Measurements from ENCODE around the gene ST8SIA5.
"Not testable (repeated sequence)": the region's sequence is repeated elsewhere in the genome, so short reads cannot be mapped to it uniquely, and the experiment has no call there.

ST8SIA5 gene

DNA sequence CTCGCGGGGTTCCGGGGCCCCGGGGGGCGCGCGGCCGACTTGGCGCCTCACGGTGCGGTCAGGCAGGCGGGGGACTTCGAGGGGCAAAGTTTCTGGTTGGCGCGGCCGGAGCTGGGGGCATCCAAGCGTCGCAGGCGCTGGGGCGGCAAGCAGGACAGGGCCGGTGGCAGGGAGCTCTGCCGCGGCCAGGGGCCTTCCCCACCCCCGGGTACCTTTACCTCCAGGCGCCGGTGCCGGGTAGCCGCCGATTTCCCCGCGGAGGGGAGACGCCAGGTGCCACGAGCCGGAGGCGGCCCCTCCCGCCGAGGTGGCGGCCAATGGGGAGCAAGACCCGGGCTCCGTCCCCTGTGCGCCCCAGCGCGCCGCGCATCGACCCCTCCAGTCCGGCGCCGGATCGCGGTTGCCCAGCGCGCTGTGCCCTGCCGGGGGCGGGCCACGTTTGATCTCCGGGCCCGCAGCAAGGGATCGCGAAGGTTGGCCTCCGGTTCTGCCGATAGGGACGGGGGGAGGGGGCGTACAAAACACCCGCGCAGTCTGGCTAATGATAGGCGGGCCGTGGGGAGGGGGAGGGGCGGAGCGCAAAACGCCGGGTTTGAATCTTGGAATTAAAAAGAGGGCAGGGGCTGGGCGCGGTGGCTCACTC, at the start of gene ST8SIA5:
Gene ST8SIA5 (minus strand): TSS at position 495 of the 643 bp plus-strand sequence. CDS start 545 bp downstream, outside the sequence.
- DNase-seq (ENCODE audit: low read depth in 2 of 2) = no peak

DNA sequence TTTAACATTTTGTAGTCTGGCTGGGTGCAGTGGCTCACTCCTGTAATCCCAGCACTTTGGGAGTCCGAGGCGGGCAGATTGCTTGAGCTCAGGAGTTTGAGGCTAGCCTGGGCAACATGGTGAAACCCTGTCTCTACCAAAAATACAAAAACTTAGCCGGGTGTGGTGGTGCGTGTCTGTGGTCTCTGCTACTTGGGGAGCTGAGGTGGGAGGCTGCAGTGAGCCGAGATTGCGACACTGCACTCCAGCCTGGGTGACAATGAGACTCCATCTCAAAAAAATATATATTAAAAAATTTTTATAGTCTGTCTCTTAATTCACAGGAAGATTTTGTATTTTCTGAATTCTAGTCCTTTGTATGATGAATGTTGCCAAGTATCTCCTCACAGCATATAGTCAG, 39.1 kb upstream of the ST8SIA5 start:
- DNase-seq (ENCODE audit: low read depth in 2 of 2) = not testable (repeated sequence)

- DNase-seq (ENCODE audit: low read depth in 2 of 2) = no peak
Observed at GRCh38 chr18:46794607-46795006, 37.8 kb upstream of the ST8SIA5 start.

DNA sequence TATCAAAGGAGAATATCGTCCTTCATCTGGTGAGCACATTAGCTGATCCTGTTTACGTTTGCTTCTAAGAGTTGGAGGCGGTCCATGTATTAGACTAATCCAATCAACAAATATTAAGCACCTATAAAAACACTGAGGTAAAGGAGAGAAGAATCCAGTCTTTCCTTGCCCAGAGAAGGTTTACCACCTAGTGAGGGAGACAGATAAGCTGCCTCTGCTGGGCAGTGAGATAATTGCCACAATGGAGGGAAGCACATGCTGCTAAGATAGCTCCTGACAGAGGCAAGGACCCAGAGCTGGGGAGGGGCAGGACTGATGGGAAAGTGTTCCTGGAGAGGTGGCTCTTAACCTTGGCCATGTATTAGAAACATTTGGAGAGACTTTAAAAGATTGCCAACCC, 36.7 kb upstream of the ST8SIA5 start:
- no peak for DNase-seq (ENCODE audit: low read depth in 2 of 2)

GRCh38 chr18:46789088-46789487, 32.2 kb upstream of the ST8SIA5 start:
- no peak for DNase-seq (ENCODE audit: low read depth in 2 of 2)

- DNase-seq (ENCODE audit: low read depth in 2 of 2) = no peak
Observed at GRCh38 chr18:46787674-46788073, 30.8 kb upstream of the ST8SIA5 start.

DNA sequence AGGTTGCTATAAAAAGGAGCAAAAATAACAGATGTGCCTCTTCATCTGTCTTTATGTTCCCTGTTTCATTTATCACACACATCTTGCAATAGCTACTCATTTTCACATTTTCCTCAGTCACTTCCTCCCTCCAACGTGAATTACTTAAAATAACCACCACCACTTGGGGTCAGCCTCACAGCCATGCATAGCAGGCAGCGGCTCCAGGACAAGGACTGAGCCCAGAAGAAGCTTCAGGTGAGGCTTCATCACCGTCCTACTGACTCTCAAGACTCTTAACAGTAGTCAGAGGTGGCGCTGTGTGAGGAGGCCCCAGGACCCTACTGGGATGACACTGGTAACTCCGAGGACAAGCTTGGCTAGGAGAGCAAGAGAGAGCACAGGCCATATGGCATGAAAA, 15.5 kb upstream of the ST8SIA5 start:
- DNase-seq (ENCODE audit: low read depth in 2 of 2) = no peak

GRCh38 chr18:46771141-46771540, 14.3 kb upstream of the ST8SIA5 start:
- DNase-seq (ENCODE audit: low read depth in 2 of 2) = no peak

- DNase-seq (ENCODE audit: low read depth in 2 of 2) = no peak
Observed at GRCh38 chr18:46770708-46771107, 13.9 kb upstream of the ST8SIA5 start.

- DNase-seq (ENCODE audit: low read depth in 2 of 2) = no peak
Observed at GRCh38 chr18:46768166-46768921, 11.5 kb upstream of the ST8SIA5 start.

DNA sequence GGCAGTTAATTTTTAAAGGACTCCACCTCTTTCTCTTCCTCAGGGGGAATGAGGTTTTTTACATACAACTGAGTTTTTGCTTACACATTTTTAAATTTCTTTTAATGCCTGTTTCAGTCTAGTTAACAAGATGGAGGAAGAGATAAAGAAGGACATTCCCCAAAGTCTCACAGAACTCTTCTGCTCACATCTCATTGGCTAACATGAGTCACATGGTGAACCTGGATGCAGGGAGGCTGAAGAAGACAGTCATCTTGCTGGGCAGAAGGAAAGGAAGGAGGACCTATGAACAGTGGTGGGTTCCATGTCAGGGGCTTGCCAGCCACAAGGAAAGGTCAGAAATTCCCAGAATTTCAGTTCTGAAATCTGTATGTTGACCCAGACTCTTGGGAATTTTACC, 10.4 kb upstream of the ST8SIA5 start:
- DNase-seq (ENCODE audit: low read depth in 2 of 2) = no peak

GRCh38 chr18:46764586-46764985, 7.7 kb upstream of the ST8SIA5 start:
- no peak for DNase-seq (ENCODE audit: low read depth in 2 of 2)

DNA sequence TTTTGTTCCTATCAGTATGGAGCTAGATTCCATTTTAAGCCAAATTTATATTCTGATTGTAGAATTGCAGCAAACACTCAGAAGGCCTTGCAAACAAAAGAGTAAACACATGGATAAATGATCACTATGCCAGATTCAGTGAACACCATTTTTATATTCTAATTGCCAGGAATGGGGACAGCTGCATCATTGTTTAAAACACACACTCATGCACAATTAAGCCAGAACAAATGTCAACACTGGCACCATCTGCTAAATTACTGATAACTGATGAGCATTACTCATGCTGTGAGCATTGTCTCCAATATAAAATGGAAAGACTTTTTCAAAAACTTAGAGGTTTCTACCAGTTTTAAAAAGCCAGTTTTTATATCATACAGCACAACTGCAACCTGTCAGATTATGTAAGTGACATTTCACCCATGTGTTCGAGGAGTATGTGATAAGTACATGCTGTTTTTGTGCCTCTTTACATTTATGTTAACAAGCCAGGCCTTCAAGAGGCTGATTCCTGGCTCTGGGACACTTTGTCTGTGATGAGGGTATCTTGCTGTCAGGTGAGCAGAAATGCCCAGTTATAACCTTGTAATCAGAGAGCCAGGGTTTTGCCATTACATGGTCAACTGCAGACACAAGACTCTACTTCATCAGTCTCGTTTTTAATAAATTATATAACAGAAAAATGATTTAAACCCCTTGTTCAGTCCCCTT, 4.4 kb upstream of the ST8SIA5 start:
- no peak for DNase-seq (ENCODE audit: low read depth in 2 of 2)

- no peak for DNase-seq (ENCODE audit: low read depth in 2 of 2)
Observed at GRCh38 chr18:46759890-46760289, 3.0 kb upstream of the ST8SIA5 start.

GRCh38 chr18:46756025-46756558, 761 bp downstream of the ST8SIA5 start:
- DNase-seq (ENCODE audit: low read depth in 2 of 2) = no peak

DNA sequence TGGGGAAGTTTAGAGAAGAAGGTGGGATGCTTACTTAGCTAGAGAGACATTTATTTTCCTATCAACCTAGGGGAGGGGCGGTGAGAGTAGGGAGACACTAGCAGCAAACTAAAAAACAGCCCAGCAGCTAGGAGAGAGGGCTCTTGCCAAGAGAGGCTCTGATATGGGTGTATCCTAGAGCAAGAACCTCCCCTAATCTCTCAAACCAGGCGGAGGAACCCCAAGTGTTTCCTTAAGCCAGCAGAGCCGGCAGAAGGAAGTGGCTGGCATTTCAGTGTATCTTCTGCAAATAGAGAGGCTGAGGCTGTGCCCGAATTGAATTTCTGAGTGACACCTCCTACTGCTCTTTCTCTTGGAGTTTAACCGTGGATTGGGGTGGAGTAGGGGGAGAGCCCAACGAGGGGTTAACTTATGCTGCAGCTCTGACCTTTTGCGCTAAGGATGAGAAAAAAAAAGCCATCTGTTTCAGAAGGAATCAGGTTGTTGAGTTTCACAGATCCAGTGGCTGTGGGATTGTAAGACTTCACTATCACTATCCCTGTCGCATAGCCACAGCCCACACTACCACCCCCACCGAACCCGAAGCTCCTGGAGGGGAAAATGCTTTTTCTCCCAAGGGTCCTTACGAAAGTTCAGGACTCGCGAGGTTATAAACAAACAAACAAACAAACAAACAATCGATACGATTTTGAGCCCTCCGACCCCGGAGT, 1.4 kb downstream of the ST8SIA5 start:
- no peak for DNase-seq (ENCODE audit: low read depth in 2 of 2)

- no peak for DNase-seq (ENCODE audit: low read depth in 2 of 2)
Observed at GRCh38 chr18:46754661-46755292, 2.1 kb downstream of the ST8SIA5 start.

GRCh38 chr18:46754188-46754587, 2.7 kb downstream of the ST8SIA5 start:
- DNase-seq (ENCODE audit: low read depth in 2 of 2) = no peak

DNA sequence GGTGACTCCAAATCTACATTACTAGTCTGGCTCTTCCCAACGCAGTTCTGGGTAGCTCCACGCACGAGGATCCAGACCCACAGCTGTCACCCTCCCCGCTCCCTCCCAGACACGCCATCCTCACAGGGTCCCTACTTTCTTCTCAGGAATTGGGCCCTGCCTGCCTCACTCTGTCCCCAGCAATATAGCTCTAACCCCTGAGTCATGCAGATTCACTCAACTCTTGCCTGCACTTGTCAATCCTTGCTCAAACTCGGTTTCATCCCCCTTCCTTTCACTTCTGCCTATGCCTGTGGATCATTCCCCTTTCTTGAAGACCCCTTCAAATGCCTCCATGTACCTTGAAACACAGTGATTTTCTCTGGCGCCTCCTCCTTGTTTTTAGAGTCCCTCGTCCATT, 5.0 kb downstream of the ST8SIA5 start:
- DNase-seq (ENCODE audit: low read depth in 2 of 2) = no peak

DNA sequence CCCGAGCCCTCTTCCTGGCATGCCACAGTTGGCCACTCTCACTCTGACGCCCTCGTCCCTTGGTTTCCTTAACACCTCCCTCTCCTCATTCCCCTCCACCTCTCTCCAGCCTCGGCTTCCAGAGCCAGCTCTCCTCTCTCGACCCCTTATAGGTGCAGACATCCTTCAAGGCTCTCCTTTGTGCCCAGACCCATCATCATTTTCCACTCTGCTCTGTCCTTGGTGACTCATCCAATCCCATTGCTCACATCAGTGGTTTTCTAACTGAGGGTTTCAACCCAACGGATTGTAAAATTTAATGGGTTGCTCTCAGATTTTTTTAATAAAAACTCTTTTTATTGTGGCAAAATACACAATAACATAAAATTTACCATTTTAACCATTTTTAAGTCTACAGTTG, 6.2 kb downstream of the ST8SIA5 start:
- no peak for DNase-seq (ENCODE audit: low read depth in 2 of 2)

DNA sequence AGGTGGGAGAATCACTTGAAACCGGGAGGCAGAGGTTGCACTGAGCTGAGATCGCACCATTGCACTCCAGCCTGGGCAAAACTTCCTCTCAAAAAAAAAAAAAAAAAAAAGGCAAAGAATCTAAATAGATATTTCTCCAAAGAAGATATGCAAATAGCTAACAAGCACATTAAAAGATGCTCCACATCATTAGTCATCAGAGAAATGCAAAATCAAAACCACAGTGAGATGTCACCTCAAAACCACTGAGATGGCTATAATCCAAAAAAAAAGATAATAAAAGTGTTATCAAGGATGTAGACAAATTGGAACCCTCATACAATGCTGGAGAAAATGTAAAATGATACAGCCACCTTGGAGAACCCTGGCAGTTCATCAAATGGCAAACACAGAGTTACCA, 8.4 kb downstream of the ST8SIA5 start:
- no peak for DNase-seq (ENCODE audit: low read depth in 2 of 2)

Measured in stimulated activated CD8-positive, alpha-beta memory T cell treated with anti-CD3 and anti-CD28 coated beads, Interleukin-7, amount 100 ng/mL, for 4 hours (primary cell).